Pericardium fibroblast (primary cell): Measurements from ENCODE around the gene C11orf52. TPM values are rescaled to one million over a fixed set of nuclear protein-coding genes. Genes with fewer than 3 reads are reported as not detected.

Experiments used
- total RNA-seq: library from RNA; depleted of rRNA; stranded (reverse); fragments of >200 nt; gene quantifications from 2 replicates; pipeline ENCODE4 v1.2.3, GENCODE V29; 2015

Gene C11orf52
- total RNA-seq, result 2.0 TPM in 1 of 2 replicates, not detected in the other

GRCh38 chr11:111918390-111919256, at the start of gene C11orf52:
Gene C11orf52 (plus strand): TSS chr11:111918913. CDS start chr11:111918973, 60 bp downstream.

GRCh38 chr11:111870886-111871692, 47.6 kb upstream of the C11orf52 start, which contains the start of gene ALG9:
Gene ALG9 (minus strand): TSS chr11:111871581. CDS start chr11:111871482, 99 bp downstream.

GRCh38 chr11:111878849-111879636, 39.7 kb upstream of the C11orf52 start, which contains the start of the genes CFAP68 and FDXACB1:
Gene CFAP68 (plus strand): TSS chr11:111879541. CDS start chr11:111879561, 20 bp downstream.
Gene FDXACB1 (minus strand): TSS chr11:111879165. CDS start chr11:111879132, 33 bp downstream.

GRCh38 chr11:111911563-111912401, 6.9 kb upstream of the C11orf52 start, which contains the start of gene CRYAB:
Gene CRYAB (minus strand): TSS chr11:111911770. CDS start chr11:111911724, 46 bp downstream.

GRCh38 chr11:111912535-111912934, 6.2 kb upstream of the C11orf52 start, which contains the start of gene HSPB2:
Gene HSPB2 (plus strand): TSS chr11:111912734. CDS start chr11:111912830, 96 bp downstream.

Other genes with a start within 250 kb of the C11orf52 start
- gene PPP2R1B, start 152.5 kb upstream of the C11orf52 start, total RNA-seq, result 9.7 and 10.2 TPM in 2 replicates
- gene ALG9, start 47.3 kb upstream of the C11orf52 start, total RNA-seq, result 21.2 and 29.3 TPM in 2 replicates
- gene FDXACB1, start 39.7 kb upstream of the C11orf52 start, total RNA-seq, result 0.85 and 1.6 TPM in 2 replicates
- 26.3 and 26.5 TPM in 2 replicates for gene CFAP68, start 39.4 kb upstream of the C11orf52 start, total RNA-seq
- gene CRYAB, start 7.1 kb upstream of the C11orf52 start, total RNA-seq, result 44.4 and 88.3 TPM in 2 replicates
- 0.23 and 1.2 TPM in 2 replicates for gene HSPB2, start 6.2 kb upstream of the C11orf52 start, total RNA-seq
- 8.9 and 14.1 TPM in 2 replicates for gene DIXDC1, start 18.4 kb downstream of the C11orf52 start, total RNA-seq
- 15.1 and 23.5 TPM in 2 replicates for gene DLAT, start 106.5 kb downstream of the C11orf52 start, total RNA-seq
- gene PIH1D2, start 155.1 kb downstream of the C11orf52 start, total RNA-seq, result 2.0 TPM in 1 of 2 replicates, not detected in the other
- 11.1 and 59.2 TPM in 2 replicates for gene NKAPD1, start 155.4 kb downstream of the C11orf52 start, total RNA-seq
- gene TIMM8B, start 167.8 kb downstream of the C11orf52 start, total RNA-seq, result 53.7 and 57.0 TPM in 2 replicates
- 77.8 and 92.3 TPM in 2 replicates for gene SDHD, start 168.0 kb downstream of the C11orf52 start, total RNA-seq
- gene IL18, start 245.2 kb downstream of the C11orf52 start, total RNA-seq, result 4.1 and 5.2 TPM in 2 replicates
- gene TEX12, start 248.5 kb downstream of the C11orf52 start, total RNA-seq, result not detected in 2 replicates